GM12878 (cell line): ENCODE data around the gene SLC36A3. TPM values are rescaled to one million over a fixed set of nuclear protein-coding genes. Genes with fewer than 3 reads are reported as not detected.
A peak's percentile ranks its signal among the peaks of the same experiment; 100 is the strongest.

Experiments used
- ATAC-seq: fragments of 200-7000 bp; cut with Tn5 transposase; 3 replicates; pipeline ENCODE4 v1.9.1; 2020; ENCODE audit warnings: mild to moderate bottlenecking, moderate library complexity
- BruUV-seq: library from RNA; stranded (reverse); fragments of 400-500 nt; replicated peaks from 2 replicates; lab custom pipeline; 2021; lab: Mats Ljungman, UMichigan
- CTCF ChIA-PET: fragments of 300-600 bp; sonication (Branson Sonifier 250); formaldehyde crosslinking; extraction: SDS; loops from one replicate; lab custom pipeline; 2021; ENCODE audit warnings: inconsistent platforms; lab: Yijun Ruan, JAX
- POLR2A ChIA-PET: fragments of 350-600 bp; formaldehyde crosslinking; extraction: SDS; loops from one replicate; lab custom pipeline; 2021; ENCODE audit warnings: inconsistent platforms; lab: Charles Lee
- RAD21 ChIA-PET: fragments of 300-600 bp; sonication (Branson Sonifier 250); formaldehyde crosslinking; loops from one replicate; lab custom pipeline; 2023; ENCODE audit warnings: antibody characterized with exemption; ENCODE audit not compliant: unreplicated experiment; lab: Charles Lee
- SMC1A ChIA-PET: fragments of 300-600 bp; sonication (Branson Sonifier 250); formaldehyde crosslinking; loops from one replicate; lab custom pipeline; 2023; ENCODE audit not compliant: unreplicated experiment, uncharacterized antibody; lab: Charles Lee
- DNase-seq: peaks from one replicate; pipeline ENCODE4 v3.0.0-alpha.2; 2011; ENCODE audit warnings: low read depth, low spot score
- FAIRE-seq: peaks from 3 replicates; lab custom pipeline; 2011; peaks lifted over from hg19 to GRCh38; lab: Jason Lieb, UNC
- H2AFZ ChIP-seq: 2 replicates; pipeline ENCODE4 v1.6.0; 2011; ENCODE audit warnings: low read depth, low read length, control low read depth; ENCODE audit not compliant: control insufficient read depth
- H3K27ac ChIP-seq: 2 replicates; pipeline ENCODE4 v1.5.1; 2011; ENCODE audit warnings: control low read depth; ENCODE audit not compliant: control insufficient read depth, insufficient read depth
- H3K27me3 ChIP-seq, 2 experiments: replicated peaks in 1 of 2; 2 replicates each; pipeline versions ENCODE4 v1.6.0 to v1.6.1; 2011; ENCODE audit warnings: low read length in 1 of 2; ENCODE audit not compliant: control insufficient read depth in 2 of 2, insufficient read depth in 2 of 2
- H3K36me3 ChIP-seq, 2 experiments: 2 replicates each; pipeline ENCODE4 v1.5.1; 2011; ENCODE audit warnings: low read length in 1 of 2; ENCODE audit not compliant: control insufficient read depth in 2 of 2, insufficient read depth in 2 of 2
- H3K4me1 ChIP-seq: 2 replicates; pipeline ENCODE4 v1.6.1; 2011; ENCODE audit warnings: mild to moderate bottlenecking, low read length, moderate library complexity, mixed read lengths; ENCODE audit not compliant: control insufficient read depth, insufficient read depth
- H3K4me2 ChIP-seq: 2 replicates; pipeline ENCODE4 v1.6.0; 2011; ENCODE audit warnings: control low read depth; ENCODE audit not compliant: control insufficient read depth, insufficient read depth
- H3K4me3 ChIP-seq: fragments of 200-600 bp; sonication (generic); 2 replicates; pipeline ENCODE4 v1.5.1; 2016
- H3K79me2 ChIP-seq: 2 replicates; pipeline ENCODE4 v1.6.0; 2011; ENCODE audit warnings: low read length; ENCODE audit not compliant: control insufficient read depth, insufficient read depth
- H3K9ac ChIP-seq: 2 replicates; pipeline ENCODE4 v1.8.0; 2011; ENCODE audit warnings: low read length, control low read depth, mixed read lengths; ENCODE audit not compliant: control insufficient read depth, insufficient read depth
- H3K9me3 ChIP-seq: replicated peaks from 3 replicates; pipeline ENCODE4 v1.5.1; 2011; ENCODE audit warnings: mild to moderate bottlenecking, low read length; ENCODE audit not compliant: control insufficient read depth, insufficient read depth
- H4K20me1 ChIP-seq: 2 replicates; pipeline ENCODE4 v1.6.0; 2011; ENCODE audit not compliant: control insufficient read depth, insufficient read depth
- ATF3 ChIP-seq: IDR thresholded peaks from 2 replicates; pipeline ENCODE4 v1.6.1; 2011; ENCODE audit warnings: low read depth, mild to moderate bottlenecking, low read length, moderate library complexity, borderline replicate concordance; ENCODE audit errors: extremely low read depth
- ATF7 ChIP-seq: fragments of 450-650 bp; IDR thresholded peaks from 2 replicates; pipeline ENCODE4 v1.6.1; 2016; ENCODE audit warnings: low read depth, mild to moderate bottlenecking
- BCL11A ChIP-seq: IDR thresholded peaks from 2 replicates; pipeline ENCODE4 v1.6.1; 2011; ENCODE audit warnings: low read depth, low read length
- CREM ChIP-seq: IDR thresholded peaks from 2 replicates; pipeline ENCODE4 v1.6.1; 2014; ENCODE audit warnings: antibody characterized with exemption, low read depth
- LARP7 ChIP-seq: fragments of 450-650 bp; IDR thresholded peaks from 2 replicates; pipeline ENCODE4 v1.6.1; 2017; ENCODE audit warnings: mild to moderate bottlenecking
- MTA2 ChIP-seq: fragments of 450-650 bp; IDR thresholded peaks from 2 replicates; pipeline ENCODE4 v1.6.1; 2016; ENCODE audit warnings: low read depth, mild to moderate bottlenecking, moderate library complexity
- MXI1 ChIP-seq: fragments of 150-350 bp; IDR thresholded peaks from 2 replicates; pipeline ENCODE4 v1.6.1; 2011; ENCODE audit warnings: low read depth, mild to moderate bottlenecking, inconsistent platforms, low read length, improper control_type of control experiment
- MYB ChIP-seq: fragments of 150-350 bp; IDR thresholded peaks from 2 replicates; pipeline ENCODE4 v1.6.1; 2014; ENCODE audit warnings: mild to moderate bottlenecking, low read depth, low read length, borderline replicate concordance
- POLR2A ChIP-seq: IDR thresholded peaks from 2 replicates; pipeline ENCODE4 v1.6.1; 2011; ENCODE audit warnings: low read depth, mild to moderate bottlenecking, low read length
- RAD51 ChIP-seq: fragments of 450-650 bp; IDR thresholded peaks from 2 replicates; pipeline ENCODE4 v1.6.1; 2016; ENCODE audit warnings: moderate library complexity, mild to moderate bottlenecking, inconsistent platforms
- SKIL ChIP-seq: fragments of 450-650 bp; IDR thresholded peaks from 2 replicates; pipeline ENCODE4 v1.6.1; 2017; ENCODE audit warnings: mild to moderate bottlenecking, low read depth, inconsistent platforms; ENCODE audit not compliant: poor library complexity, severe bottlenecking
- SMAD1 ChIP-seq: fragments of 450-650 bp; IDR thresholded peaks from 2 replicates; pipeline ENCODE4 v1.6.1; 2018; ENCODE audit warnings: mild to moderate bottlenecking, low read depth; ENCODE audit not compliant: partially characterized antibody
- USF2 ChIP-seq: IDR thresholded peaks from 2 replicates; pipeline ENCODE4 v1.6.1; 2011; ENCODE audit warnings: low read depth, low read length, improper control_type of control experiment, borderline replicate concordance
- WRNIP1 ChIP-seq: IDR thresholded peaks from 2 replicates; pipeline ENCODE4 v1.6.1; 2011; ENCODE audit warnings: low read depth, low read length, improper control_type of control experiment, borderline replicate concordance
- YBX1 ChIP-seq: fragments of 450-650 bp; IDR thresholded peaks from 2 replicates; pipeline ENCODE4 v1.6.1; 2016; ENCODE audit warnings: antibody characterized with exemption
- ZNF274 ChIP-seq: IDR thresholded peaks from one replicate; pipeline ENCODE4 v1.8.0; 2011; ENCODE audit not compliant: insufficient read length, insufficient read depth
- ZNF384 ChIP-seq: IDR thresholded peaks from 2 replicates; pipeline ENCODE4 v1.6.1; 2012; ENCODE audit warnings: low read depth, mild to moderate bottlenecking, low read length, improper control_type of control experiment, borderline replicate concordance
- WGBS: methylation state at CpG from one replicate; pipeline ENCODE4 v1.1.6; 2016; ENCODE audit warnings: low lambda C conversion rate; ENCODE audit not compliant: insufficient replicate concordance, insufficient coverage; ENCODE audit errors: missing lambda C conversion rate; 5-methylcytosine and 5-hydroxymethylcytosine counted together
- in situ Hi-C: fragments of 300-500 bp; cut with MboI; formaldehyde crosslinking; loops from 9 replicates; pipeline ENCODE4 v1.14.3; 2018; ENCODE audit warnings: mixed read lengths
- intact Hi-C: fragments of 100-400 bp; cut with micrococcal nuclease; formaldehyde crosslinking; loops from one replicate; pipeline ENCODE4 v1.14.2; 2022; ENCODE audit not compliant: unreplicated experiment
- polyA plus RNA-seq, 11 experiments: library from polyadenylated mRNA; depleted of rRNA in 4 of 11; unstranded in 6 of 11; stranded (reverse) in 5 of 11; fragments of >200 nt; fragmentation: Nextera tagmentation in 4 of 11; fragmentation: Illumina TruSeq in 1 of 11; extraction: Ambion mirVana in 4 of 11; extraction: Trizol in 1 of 11; gene quantifications; 1 replicate in 1 of 11; 2 replicates in 10 of 11; pipeline versions ENCODE4 v1.2.1 to v1.2.3, GENCODE V29; 2011 to 2016; ENCODE audit warnings: inconsistent platforms in 2 of 11, missing spikeins in 2 of 11, low read depth in 1 of 11
- total RNA-seq, 4 experiments: library from RNA; depleted of rRNA in 3 of 4; stranded (reverse); fragments of >200 nt in 3 of 4; fragmentation: Illumina TruSeq in 1 of 4; extraction: Trizol in 1 of 4; gene quantifications; 2 replicates each; pipeline versions ENCODE4 v1.2.1 to v1.2.3, GENCODE V29; 2013 to 2021

SLC36A3 gene
- total and polyA plus RNA-seq, 10 of the 15 experiments (the other 5 are each of a cell fraction or from before 2014, with no cell fraction given), result 0.03 TPM; not detected in 9

DNA sequence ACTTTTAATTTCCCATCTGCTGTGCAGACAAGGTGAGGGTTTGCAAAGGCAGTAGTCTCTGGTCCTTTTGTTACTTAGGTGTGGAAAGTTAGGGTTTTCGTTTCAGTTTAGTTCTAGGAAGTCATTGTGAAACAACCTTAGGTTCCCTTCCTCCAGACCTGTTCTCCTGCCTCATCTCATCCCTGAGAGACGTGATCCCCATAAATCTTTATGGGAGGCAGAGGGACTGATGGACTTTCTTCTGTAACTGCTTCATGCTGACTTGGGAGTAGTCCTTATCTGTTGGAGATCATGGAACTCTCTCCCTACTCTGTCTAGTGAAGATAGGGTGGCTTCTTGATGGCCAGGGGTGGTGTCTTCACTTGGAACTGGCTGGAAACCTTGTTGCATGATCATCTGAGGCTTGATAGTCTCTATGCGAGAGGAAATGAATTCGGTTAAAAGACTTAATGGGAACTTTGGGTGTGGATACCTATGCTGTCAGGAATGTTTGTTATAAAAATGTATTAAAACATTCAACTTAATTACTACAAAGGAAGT lies 57.8 kb downstream of the SLC36A3 start:
- TF ChIP-seq ATF7 (no peak), ZNF274 (no peak), ATF3 (no peak), SMAD1 (no peak), SKIL (no peak), RAD51 (no peak), WRNIP1 (no peak), CREM (no peak), MXI1 (no peak), MTA2 (no peak), BCL11A (no peak), USF2 (no peak), MYB (no peak), YBX1 (no peak), ZNF384 (no peak), LARP7 (no peak), POLR2A (no peak)
- peak overlapping the region; percentile 30; the same call in 1 of the 2 replicates for H2AFZ ChIP-seq
- no peak for FAIRE-seq
- H3K36me3 ChIP-seq, result no peaks in the 10 kb centered on the region
- no TSS peak for BruUV-seq
- in situ Hi-C loops (no loop called here), intact Hi-C loops (no loop called here)
- H3K9me3 ChIP-seq, result no peaks in the 10 kb centered on the region; the same call in 2 of the 3 replicates
- H3K4me1 ChIP-seq, result peaks cover 35% of the 10 kb centered on the region
- H4K20me1 ChIP-seq, result no peaks in the 10 kb centered on the region
- no peaks in the 10 kb centered on the region for H3K27me3 ChIP-seq
- DNase-seq, result no peak
- no peak overlapping the region for H3K4me2 ChIP-seq
- no peak overlapping the region for H3K9ac ChIP-seq
- CTCF ChIA-PET, result no interaction called here
- H3K4me3 ChIP-seq, result no peak overlapping the region
- SMC1A ChIA-PET, result interaction anchor here (0.6 kb wide), 1 partner anchor 506 kb away, joined by 3 read pairs; no protein-coding TSS in a partner anchor
- RAD21 ChIA-PET, result interaction anchor here (0.7 kb wide), 1 partner anchor 192 kb away, joined by 3 read pairs; no protein-coding TSS in a partner anchor
- no peaks in the 10 kb centered on the region for H3K79me2 ChIP-seq
- no peak overlapping the region for H3K27ac ChIP-seq
- ATAC-seq, result no peak
- 57% methylated on average over 4 of the region's 4 CpGs for WGBS
- POLR2A ChIA-PET, result no interaction called here
